Epithelial cell of prostate (primary cell): ENCODE results near the gene CR1.
"Not testable (repeated sequence)": the region's sequence is repeated elsewhere in the genome, so short reads cannot be mapped to it uniquely, and the experiment has no call there.

Experiments used
- DNase-seq: peaks from one replicate; pipeline ENCODE4 v3.0.0-alpha.2; 2011; ENCODE audit warnings: low read depth, low spot score
- H3K27ac ChIP-seq: fragments of 450-650 bp; 2 replicates; pipeline ENCODE4 v1.5.1; 2017; ENCODE audit warnings: mild to moderate bottlenecking

The CR1 gene

GRCh38 chr1:207495801-207496792 is at the start of gene CR1:
TSS of gene CR1 (plus strand) at chr1:207496157. CDS start at chr1:207496268, 111 bp downstream.
- no peak within 1 kb of the TSS for H3K27ac ChIP-seq
- no peak for DNase-seq

GRCh38 chr1:207453710-207454045 is 42.3 kb upstream of the CR1 start:
- H3K27ac ChIP-seq = no peak overlapping the region

GRCh38 chr1:207454046-207454964 is 41.7 kb upstream of the CR1 start, which contains the start of gene CR2:
TSS of gene CR2 (plus strand) at chr1:207454328. CDS start at chr1:207454419, 91 bp downstream.
- DNase-seq = no peak
- H3K27ac ChIP-seq = no peak within 1 kb of the TSS

More at GRCh38 chr1:207453710-207454045, 42.3 kb upstream of the CR1 start:
- no peak for DNase-seq

GRCh38 chr1:207455183-207455754 is 40.7 kb upstream of the CR1 start:
- H3K27ac ChIP-seq = no peak overlapping the region
- no peak for DNase-seq

GRCh38 chr1:207458414-207458813 is 37.5 kb upstream of the CR1 start:
- no peak overlapping the region for H3K27ac ChIP-seq
- no peak for DNase-seq

- H3K27ac ChIP-seq = no peak overlapping the region
- DNase-seq = no peak
Observed at GRCh38 chr1:207459008-207459407, 36.9 kb upstream of the CR1 start.

GRCh38 chr1:207461649-207462048 is 34.3 kb upstream of the CR1 start:
- H3K27ac ChIP-seq = no peak overlapping the region
- no peak for DNase-seq

- DNase-seq = no peak
- no peak overlapping the region for H3K27ac ChIP-seq
Observed at GRCh38 chr1:207462535-207462934, 33.4 kb upstream of the CR1 start.

GRCh38 chr1:207463021-207463420 is 32.9 kb upstream of the CR1 start:
- H3K27ac ChIP-seq = no peak overlapping the region
- no peak for DNase-seq

GRCh38 chr1:207463571-207463970 is 32.4 kb upstream of the CR1 start:
- DNase-seq = no peak

GRCh38 chr1:207470927-207471326 is 25.0 kb upstream of the CR1 start:
- no peak for DNase-seq

More at GRCh38 chr1:207463571-207463970, 32.4 kb upstream of the CR1 start:
- no peak overlapping the region for H3K27ac ChIP-seq

GRCh38 chr1:207474210-207474609 is 21.7 kb upstream of the CR1 start:
- no peak for DNase-seq
- H3K27ac ChIP-seq = no peak overlapping the region

More at GRCh38 chr1:207470927-207471326, 25.0 kb upstream of the CR1 start:
- H3K27ac ChIP-seq = no peak overlapping the region

- no peak overlapping the region for H3K27ac ChIP-seq
- no peak for DNase-seq
Observed at GRCh38 chr1:207486198-207486597, 9.8 kb upstream of the CR1 start.

GRCh38 chr1:207487636-207488035 is 8.3 kb upstream of the CR1 start:
- DNase-seq = no peak
- H3K27ac ChIP-seq = no peak overlapping the region

- no peak for DNase-seq
- no peak overlapping the region for H3K27ac ChIP-seq
Observed at GRCh38 chr1:207493212-207493611, 2.7 kb upstream of the CR1 start.

- no peak for DNase-seq
- no peak overlapping the region for H3K27ac ChIP-seq
Observed at GRCh38 chr1:207494171-207494570, 1.8 kb upstream of the CR1 start.

GRCh38 chr1:207495281-207495680 is 676 bp upstream of the CR1 start:
- not testable (repeated sequence) for H3K27ac ChIP-seq, DNase-seq

- no peak for DNase-seq
- no peak overlapping the region for H3K27ac ChIP-seq
Observed at GRCh38 chr1:207497941-207498340, 2.0 kb downstream of the CR1 start.

- H3K27ac ChIP-seq = no peak overlapping the region
Observed at GRCh38 chr1:207499573-207499972, 3.6 kb downstream of the CR1 start.

GRCh38 chr1:207500306-207500705 is 4.3 kb downstream of the CR1 start:
- no peak overlapping the region for H3K27ac ChIP-seq
- no peak for DNase-seq

More at GRCh38 chr1:207499573-207499972, 3.6 kb downstream of the CR1 start:
- no peak for DNase-seq
